Endometrial microvascular endothelial cells (primary cell): ENCODE measurements around the gene SAMD14. TPM values are rescaled to one million over a fixed set of nuclear protein-coding genes. Genes with fewer than 3 reads are reported as not detected.

Experiments
- in situ Hi-C: cut with HindIII; loops from 2 replicates; pipeline ENCODE4 v1.10.0; 2017; ENCODE audit warnings: low sequenced_read_pairs, low pct_unique_long_range_greater_than_20kb; ENCODE audit errors: inconsistent ontology term
- total RNA-seq: library from RNA; depleted of rRNA; stranded (reverse); fragments of >200 nt; gene quantifications from one replicate; pipeline ENCODE4 v1.2.3, GENCODE V29; 2015; ENCODE audit errors: inconsistent ontology term

Gene SAMD14
- total RNA-seq, 1 donor from 2014 or later, result 1.5 TPM

GRCh38 chr17:50118828-50119218 is 11.1 kb downstream of the SAMD14 start:
- in situ Hi-C loops, result no loop called here

GRCh38 chr17:50118076-50118827 is 11.7 kb downstream of the SAMD14 start:
- in situ Hi-C loops, result no loop called here

GRCh38 chr17:50117202-50118051 is 12.5 kb downstream of the SAMD14 start:
- in situ Hi-C loops, result no loop called here

GRCh38 chr17:50115756-50116155 is 14.2 kb downstream of the SAMD14 start:
- in situ Hi-C loops, result no loop called here

GRCh38 chr17:50114849-50115357 is 15.1 kb downstream of the SAMD14 start:
- in situ Hi-C loops, result no loop called here

- in situ Hi-C loops, result no loop called here
These were observed 15.6 kb downstream of the SAMD14 start for GRCh38 chr17:50114401-50114800.

GRCh38 chr17:50113624-50114320 is 16.2 kb downstream of the SAMD14 start:
- in situ Hi-C loops, result no loop called here

- in situ Hi-C loops, result no loop called here
These were observed 17.3 kb downstream of the SAMD14 start for GRCh38 chr17:50112694-50113093.

GRCh38 chr17:50111673-50112655 is 18.0 kb downstream of the SAMD14 start:
- in situ Hi-C loops, result no loop called here

GRCh38 chr17:50110591-50111349 is 19.2 kb downstream of the SAMD14 start:
- in situ Hi-C loops, result no loop called here

- in situ Hi-C loops, result no loop called here
These were observed 20.2 kb downstream of the SAMD14 start for GRCh38 chr17:50109785-50110184.

- in situ Hi-C loops, result no loop called here
These were observed 20.8 kb downstream of the SAMD14 start for GRCh38 chr17:50109207-50109606.

- in situ Hi-C loops, result no loop called here
These were observed 21.4 kb downstream of the SAMD14 start for GRCh38 chr17:50108556-50108955.

- in situ Hi-C loops, result no loop called here
These were observed 22.1 kb downstream of the SAMD14 start for GRCh38 chr17:50107790-50108414.

- in situ Hi-C loops, result no loop called here
These were observed 23.4 kb downstream of the SAMD14 start for GRCh38 chr17:50106393-50107131.

- in situ Hi-C loops, result no loop called here
These were observed 24.1 kb downstream of the SAMD14 start for GRCh38 chr17:50105811-50106210.

GRCh38 chr17:50103941-50104340 is 26.0 kb downstream of the SAMD14 start:
- in situ Hi-C loops, result no loop called here
